Measurements from ENCODE around the gene OBSCN. TPM values are rescaled to one million over a fixed set of nuclear protein-coding genes. Genes with fewer than 3 reads are reported as not detected.

The OBSCN gene
- total RNA-seq, 1 donor from 2014 or later = 7.6 TPM

- Histone ChIP-seq H3K36me3 (ENCODE audit: control insufficient read depth, insufficient read depth, low read length) (no peaks in the 10 kb centered on the region), H3K4me3 (ENCODE audit: low read depth, low read length) (no peak overlapping the region), H3K27me3 (ENCODE audit: control insufficient read depth, insufficient read depth, low read length) (no peaks in the 10 kb centered on the region)
- DNase-seq (ENCODE audit: low read depth) (no peak), FAIRE-seq (no peak)
- TF ChIP-seq CTCF (IDR thresholded peaks at IDR 0.05; ENCODE audit: insufficient read depth, low read length, severe bottlenecking) = no peak
Observed at GRCh38 chr1:228348708-228349467, 141.0 kb downstream of the OBSCN start.

- no peak overlapping the region for H3K4me3 ChIP-seq (ENCODE audit: low read depth, low read length)
- no peak for DNase-seq (ENCODE audit: low read depth)
- H3K27me3 ChIP-seq (ENCODE audit: control insufficient read depth, insufficient read depth, low read length) = no peaks in the 10 kb centered on the region
- FAIRE-seq = no peak
- TF ChIP-seq CTCF (IDR thresholded peaks at IDR 0.05; ENCODE audit: insufficient read depth, low read length, severe bottlenecking) = no peak
- H3K36me3 ChIP-seq (ENCODE audit: control insufficient read depth, insufficient read depth, low read length) = no peaks in the 10 kb centered on the region
Observed at GRCh38 chr1:228349701-228350171, 141.9 kb downstream of the OBSCN start.

GRCh38 chr1:228350179-228350742, 142.4 kb downstream of the OBSCN start:
- no peak overlapping the region for H3K4me3 ChIP-seq (ENCODE audit: low read depth, low read length)
- DNase-seq (ENCODE audit: low read depth) (no peak), FAIRE-seq (no peak)
- no peaks in the 10 kb centered on the region for H3K27me3 ChIP-seq (ENCODE audit: control insufficient read depth, insufficient read depth, low read length)
- H3K36me3 ChIP-seq (ENCODE audit: control insufficient read depth, insufficient read depth, low read length) = no peaks in the 10 kb centered on the region
- TF ChIP-seq CTCF (IDR thresholded peaks at IDR 0.05; ENCODE audit: insufficient read depth, low read length, severe bottlenecking) = no peak

GRCh38 chr1:228350831-228351781, 143.3 kb downstream of the OBSCN start:
- Histone ChIP-seq H3K4me3 (ENCODE audit: low read depth, low read length) (no peak overlapping the region), H3K36me3 (ENCODE audit: control insufficient read depth, insufficient read depth, low read length) (no peaks in the 10 kb centered on the region), H3K27me3 (ENCODE audit: control insufficient read depth, insufficient read depth, low read length) (no peaks in the 10 kb centered on the region)
- FAIRE-seq (no peak), DNase-seq (ENCODE audit: low read depth) (no peak)
- no peak for TF ChIP-seq CTCF (IDR thresholded peaks at IDR 0.05; ENCODE audit: insufficient read depth, low read length, severe bottlenecking)

- H3K27me3 ChIP-seq (ENCODE audit: control insufficient read depth, insufficient read depth, low read length) = no peaks in the 10 kb centered on the region
- TF ChIP-seq CTCF (IDR thresholded peaks at IDR 0.05; ENCODE audit: insufficient read depth, low read length, severe bottlenecking) = no peak
- H3K4me3 ChIP-seq (ENCODE audit: low read depth, low read length) = no peak overlapping the region
- FAIRE-seq = no peak
- DNase-seq (ENCODE audit: low read depth) = no peak
- no peaks in the 10 kb centered on the region for H3K36me3 ChIP-seq (ENCODE audit: control insufficient read depth, insufficient read depth, low read length)
Observed at GRCh38 chr1:228351850-228352249, 144.0 kb downstream of the OBSCN start.
